Measurements from ENCODE around the gene TPK1. TPM values are rescaled to one million over a fixed set of nuclear protein-coding genes. Genes with fewer than 3 reads are reported as not detected.

TPK1 gene
- total RNA-seq, 1 donor from 2014 or later, result 5.6 TPM

DNA sequence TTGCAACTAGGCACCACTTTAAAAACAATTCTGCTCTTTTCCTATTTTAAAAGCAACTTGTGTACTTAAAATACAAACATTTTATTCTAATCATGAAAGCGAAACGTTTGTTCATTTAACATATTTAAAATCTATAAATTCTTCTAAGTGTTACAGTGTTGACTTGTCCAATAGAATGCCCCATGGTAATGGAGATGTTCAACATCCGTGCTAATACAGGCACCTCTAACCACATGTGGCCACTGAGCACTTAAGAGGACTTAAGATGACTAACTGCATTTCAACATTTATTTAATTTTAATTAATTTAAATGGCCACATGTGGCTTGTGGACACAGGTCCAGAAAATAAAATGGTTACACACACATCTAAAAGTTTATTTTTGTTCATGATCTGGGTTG is 115.1 kb downstream of the TPK1 start:
- DNase-seq, result no peak

DNA sequence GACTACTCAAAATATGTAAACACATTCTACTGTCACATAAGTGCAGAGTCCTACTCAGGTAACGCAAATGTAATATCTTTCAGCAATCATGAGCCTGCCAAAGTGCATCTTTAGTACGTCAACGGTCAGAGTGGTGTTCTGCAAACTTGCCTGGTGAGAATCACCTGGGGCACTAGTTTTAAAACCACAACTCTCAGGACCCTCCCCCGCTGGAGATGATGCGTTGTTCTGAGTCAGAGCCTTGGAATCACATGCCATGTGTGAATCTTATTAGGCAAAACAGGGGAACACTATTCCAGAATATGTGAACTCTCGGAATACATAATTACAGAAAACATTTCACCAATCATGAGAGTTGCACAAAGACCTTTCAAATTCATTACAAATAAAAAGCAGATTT is 115.7 kb downstream of the TPK1 start:
- DNase-seq, result no peak

DNA sequence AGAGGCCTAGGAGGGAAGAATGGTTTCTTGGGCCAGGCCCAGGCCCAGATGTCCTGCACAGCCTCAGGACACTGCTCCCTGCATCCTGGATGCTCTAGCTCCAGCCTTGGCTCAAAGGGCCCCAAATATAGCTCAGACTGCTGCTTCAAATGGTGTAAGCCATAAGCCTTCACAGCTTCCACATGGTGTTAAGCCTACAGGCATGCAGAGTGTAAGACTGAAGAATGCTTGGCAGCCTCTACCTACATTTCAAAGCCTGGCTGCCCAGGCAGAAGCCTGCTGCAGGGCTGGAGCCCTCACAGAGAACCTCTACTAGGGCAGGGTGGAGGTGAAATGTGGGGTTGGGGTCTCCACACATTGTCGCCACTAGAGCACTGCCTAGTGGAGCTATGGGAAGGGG is 118.1 kb downstream of the TPK1 start:
- DNase-seq, result no peak

DNA sequence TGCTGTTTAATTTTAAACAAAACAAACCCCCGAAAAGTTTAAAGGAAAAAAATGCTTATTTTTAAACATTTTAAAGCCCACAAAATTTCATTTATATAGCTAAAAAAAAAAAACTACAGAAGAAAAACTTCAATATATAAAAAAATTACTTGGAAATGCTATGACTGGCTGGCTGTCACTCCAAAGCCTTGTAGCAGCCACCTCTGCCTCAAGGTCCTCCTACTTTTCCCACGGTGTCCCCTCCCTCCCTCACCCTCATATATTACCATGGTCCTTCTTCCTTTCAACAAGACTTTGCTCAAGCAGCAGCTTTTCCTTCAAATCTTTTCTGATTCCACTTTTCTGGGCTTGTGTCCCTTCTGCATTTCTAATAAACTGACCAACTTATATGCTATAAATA is 122.0 kb downstream of the TPK1 start:
- no peak for DNase-seq

DNA sequence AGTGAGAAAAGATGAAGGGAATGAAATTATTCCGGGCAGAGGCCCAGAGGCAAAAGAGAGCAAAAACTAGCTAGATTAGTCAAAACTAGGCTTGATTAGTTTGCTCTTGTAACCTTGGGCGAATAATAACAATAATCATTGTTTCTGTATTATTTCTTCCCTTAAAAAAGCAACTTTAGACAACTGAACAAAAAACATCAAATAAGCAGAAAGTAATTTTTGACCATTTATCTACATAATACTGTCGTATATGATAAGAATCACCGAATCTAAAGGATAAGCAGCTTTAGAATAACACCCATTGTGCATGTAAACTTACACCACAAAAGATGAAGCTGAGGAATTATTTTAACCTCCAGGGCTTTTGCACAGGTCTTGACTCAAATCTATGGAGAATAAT is 125.1 kb downstream of the TPK1 start:
- DNase-seq, result no peak

DNA sequence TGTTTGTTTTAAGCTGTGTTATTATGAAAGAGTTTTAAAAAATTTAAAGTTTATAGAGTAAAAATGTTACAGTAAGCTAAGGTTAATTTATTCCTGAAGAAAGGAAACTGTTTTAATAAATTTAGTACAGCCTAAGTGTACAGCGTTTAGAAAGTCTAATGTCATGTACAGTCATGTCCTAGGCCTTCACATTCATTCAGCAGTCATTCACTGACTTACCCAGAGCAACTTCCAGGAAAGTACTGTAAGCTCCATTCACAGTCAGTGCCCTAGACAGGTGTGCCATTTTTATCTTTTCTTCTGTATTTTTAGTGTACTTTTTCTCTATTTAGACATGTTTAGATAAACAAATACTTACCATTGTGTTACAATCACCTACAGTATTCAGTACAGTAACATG is 126.8 kb downstream of the TPK1 start:
- no peak for DNase-seq

DNA sequence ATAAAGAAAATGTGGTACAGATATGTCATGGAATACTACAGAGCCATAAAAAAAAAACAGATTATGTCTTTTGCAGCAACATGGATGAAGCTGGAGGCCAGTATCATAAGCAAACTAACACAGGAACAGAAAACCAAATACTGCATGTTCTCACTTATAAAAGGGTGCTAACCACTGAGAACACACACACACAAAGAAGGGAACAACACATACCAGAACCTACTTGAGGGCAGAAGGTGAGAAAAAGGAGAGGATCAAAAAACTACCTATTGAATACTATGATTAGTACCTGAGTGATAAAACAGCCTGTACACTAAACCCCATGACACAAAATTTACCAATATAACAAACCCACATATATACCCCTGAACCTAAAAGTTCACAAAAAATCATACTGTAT is 144.6 kb downstream of the TPK1 start:
- DNase-seq, result no peak

DNA sequence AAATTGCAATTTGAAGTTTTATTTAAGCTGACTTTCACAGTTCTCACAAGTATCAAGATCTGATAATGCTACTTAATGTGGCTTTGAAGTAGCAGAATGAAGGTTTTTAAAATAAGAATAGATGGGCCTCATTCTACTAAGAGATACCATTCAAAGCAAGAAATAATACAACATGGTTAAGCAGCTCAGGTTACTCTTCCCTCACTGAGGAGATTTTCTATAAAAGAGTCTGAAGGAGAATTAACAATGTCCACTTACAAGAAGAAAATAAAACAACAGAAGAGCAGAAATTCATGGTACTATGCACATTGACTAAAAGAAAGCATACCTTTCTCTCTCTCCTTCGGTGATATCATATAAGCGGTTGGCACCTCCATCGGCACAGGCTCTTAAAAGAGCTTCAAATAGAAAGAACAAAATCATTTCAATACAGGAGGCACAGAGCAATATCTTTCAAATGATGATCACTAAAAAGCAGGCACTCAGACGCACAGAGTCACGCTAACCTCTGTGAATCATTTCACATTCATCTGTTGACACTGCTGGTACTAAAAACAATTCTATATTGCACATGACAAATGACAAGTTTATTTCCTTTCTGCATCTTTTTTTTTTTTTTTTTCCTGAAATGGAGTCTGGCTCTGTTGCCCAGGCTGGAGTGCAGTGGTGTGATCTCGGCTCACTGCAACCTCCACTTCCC is 153.1 kb downstream of the TPK1 start:
- no peak for DNase-seq

DNA sequence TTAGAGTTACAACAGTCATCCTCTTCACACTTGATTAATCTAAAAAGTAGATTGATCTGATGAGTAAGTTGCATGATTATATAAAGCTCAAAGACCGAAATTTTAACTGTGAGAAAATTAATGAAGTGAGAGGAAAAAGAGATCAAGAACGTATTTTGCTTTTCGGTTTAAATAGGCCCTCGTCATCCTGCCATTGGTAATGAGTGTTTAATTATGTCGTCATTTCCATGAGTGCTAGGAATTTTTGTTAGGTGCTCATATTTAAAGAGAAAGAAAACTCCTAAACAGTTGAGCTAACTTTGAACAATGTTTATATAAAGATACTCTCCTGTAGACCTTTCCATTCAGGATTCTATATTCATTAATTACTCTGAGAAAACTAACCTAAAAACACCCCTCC is 159.4 kb downstream of the TPK1 start:
- no peak for DNase-seq

DNA sequence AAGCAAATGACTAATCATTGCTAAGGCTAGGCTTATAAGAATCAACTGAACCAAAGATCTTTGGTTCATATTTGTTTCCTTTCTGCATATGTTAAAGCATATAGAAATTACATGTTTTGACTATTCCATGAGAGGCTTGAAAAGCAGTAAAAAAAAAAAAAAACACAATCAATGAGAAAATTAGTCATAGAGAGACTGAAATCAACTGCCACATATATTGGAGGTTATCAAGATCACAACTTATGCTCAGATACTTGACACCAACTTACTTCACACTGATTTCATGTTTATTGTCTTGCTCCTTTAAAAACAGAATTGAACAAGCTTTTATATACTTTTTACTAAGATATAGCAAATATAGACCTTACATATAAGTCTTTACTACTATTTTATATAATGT is 161.3 kb downstream of the TPK1 start:
- no peak for DNase-seq

DNA sequence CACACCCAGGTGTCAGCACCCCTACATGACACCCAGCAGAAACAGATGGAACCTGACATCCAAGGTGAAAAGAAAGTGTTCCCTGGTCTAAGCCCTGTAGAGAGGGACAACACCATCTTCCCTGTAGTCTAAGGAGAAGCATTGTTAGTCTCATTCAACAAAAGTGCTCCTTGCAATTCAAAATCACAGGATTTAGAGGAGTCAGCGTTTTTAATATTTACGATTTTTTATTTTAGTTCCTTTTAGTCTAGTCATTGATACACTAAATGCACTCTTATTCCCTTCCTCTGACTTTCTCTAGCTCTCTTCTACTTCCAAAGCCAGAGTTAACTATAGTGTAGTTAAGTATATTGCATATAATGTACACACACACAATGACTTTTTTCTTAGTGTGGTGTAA is 163.0 kb downstream of the TPK1 start:
- no peak for DNase-seq

DNA sequence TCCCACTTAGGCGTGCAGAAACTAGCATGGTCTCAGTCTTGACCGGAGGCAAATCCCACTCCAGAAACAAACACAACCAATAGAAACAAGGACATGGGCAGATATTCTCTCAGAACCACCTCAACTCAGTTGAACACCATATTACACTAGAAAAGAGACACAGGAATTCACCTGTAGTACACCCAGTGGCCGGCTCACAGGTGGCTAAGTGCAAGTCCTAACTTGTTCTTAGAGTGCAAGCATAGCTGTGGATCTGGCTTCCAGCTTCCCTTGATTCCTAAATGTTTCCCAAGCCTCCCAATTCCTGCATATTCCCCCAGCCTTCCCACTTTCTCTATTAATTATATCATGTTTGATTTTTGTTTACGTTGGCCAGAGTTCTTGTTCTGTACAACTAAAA is 164.4 kb downstream of the TPK1 start:
- DNase-seq, result no peak

DNA sequence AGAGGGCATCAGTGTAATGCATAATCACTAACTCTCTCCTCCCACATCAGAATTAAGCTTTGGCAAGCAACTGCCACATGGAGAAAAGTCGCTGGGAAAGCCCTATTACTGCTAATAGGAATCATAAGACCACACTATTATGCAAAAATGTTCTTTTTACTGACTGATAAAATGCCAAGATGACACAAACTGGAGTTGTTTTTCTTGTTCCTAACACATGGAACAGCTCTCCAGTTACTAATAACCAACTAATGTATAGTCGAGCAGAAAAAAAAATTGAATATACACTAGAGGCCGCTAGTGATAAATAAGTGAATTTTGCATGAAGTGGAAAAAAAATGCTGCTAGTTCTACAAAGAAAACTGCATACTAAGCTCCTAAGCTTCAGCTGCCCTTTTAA is 165.6 kb downstream of the TPK1 start:
- DNase-seq, result no peak

DNA sequence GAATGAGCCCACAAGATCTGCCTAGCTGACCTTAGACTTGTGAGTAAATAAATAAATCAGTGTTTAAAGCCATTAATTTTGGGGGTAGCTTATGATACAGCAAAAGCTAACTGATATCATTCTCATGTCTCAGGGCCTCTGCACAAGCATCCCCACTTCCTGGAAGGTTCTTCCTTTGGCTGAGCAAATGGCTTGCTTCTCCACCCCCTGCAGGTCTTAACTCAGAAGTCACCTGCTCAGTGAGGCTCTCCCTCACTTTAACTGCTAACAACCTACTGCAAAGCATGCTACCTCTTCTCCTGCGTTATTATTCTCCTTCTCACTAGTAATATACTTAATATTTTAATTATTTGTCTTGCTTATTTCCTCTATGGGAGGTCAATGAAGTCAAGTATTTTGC is 167.3 kb downstream of the TPK1 start:
- DNase-seq, result no peak

DNA sequence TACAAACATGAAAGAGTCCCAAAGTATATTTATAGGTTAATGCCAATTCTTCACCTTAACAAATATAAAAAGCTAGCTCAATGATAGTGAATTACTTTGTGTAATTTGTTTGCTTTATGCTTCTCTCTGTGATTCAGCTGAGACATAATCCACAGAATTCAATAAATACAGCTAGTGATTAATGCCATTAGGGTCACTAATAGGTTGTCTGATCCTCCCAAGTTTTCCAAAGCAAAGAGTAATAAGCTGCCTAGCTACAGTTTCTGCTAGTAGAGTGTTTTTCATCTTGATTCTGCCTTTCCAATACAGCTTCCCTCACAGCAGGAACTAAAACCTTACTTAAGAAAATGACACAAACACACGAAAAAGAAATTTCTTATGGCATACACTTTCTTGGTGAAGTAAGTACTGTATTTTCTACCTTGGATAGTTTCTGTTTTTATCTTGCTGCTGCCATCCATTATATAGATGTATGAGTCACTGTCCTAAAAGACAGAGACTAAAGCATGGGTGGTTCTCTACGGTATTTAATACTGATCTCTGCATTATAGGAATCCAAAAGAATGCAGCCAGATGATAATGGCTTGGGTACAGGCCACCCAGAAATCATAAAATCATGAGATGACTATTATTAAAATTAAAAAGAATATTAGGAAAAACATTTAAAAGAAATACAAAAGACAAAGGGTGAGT is 170.0 kb downstream of the TPK1 start:
- no peak for DNase-seq

DNA sequence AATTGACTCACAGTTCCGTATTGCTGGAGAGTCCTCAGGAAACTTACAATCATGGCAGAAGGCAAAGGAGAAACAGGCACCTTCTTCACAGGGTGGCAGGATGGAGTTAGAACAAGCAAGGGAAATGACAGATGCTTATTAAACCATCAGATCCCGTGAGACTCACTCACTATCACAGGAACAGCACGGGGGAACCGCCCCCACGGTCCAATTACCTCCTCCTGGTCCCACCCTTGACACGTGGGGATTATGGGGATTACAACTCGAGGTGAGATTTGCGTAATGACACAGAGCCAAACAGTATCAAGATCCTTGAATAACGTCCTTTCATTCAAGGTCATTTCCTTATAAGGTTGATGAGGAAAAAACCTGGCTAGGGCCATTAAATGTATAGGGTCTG is 176.6 kb downstream of the TPK1 start:
- DNase-seq, result no peak

DNA sequence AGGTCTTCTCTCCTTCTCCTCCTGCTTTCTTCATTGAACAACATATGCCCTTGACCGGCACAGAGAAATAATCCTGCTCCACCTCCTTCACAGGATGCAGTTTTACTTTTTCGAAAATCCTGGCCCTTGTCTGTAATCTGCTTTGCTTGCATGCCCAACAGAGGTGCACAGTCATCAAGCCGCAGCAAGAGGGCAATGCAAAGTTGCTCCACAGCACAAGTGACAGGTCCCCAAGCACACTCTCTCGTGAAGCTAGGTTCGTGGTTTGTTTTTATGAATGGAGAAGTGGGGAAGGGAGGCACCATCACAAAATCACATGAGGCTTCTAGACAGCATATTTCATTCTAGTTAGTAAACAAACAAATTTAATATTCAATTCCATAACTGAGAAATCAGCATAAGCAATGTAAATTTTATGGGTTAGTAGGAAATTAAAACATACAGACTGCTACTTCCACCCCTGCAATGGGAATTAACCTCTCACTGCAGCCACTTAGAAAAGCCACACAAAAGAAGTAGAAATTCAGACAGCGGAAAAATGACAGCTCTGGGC is 178.8 kb downstream of the TPK1 start:
- no peak for DNase-seq

DNA sequence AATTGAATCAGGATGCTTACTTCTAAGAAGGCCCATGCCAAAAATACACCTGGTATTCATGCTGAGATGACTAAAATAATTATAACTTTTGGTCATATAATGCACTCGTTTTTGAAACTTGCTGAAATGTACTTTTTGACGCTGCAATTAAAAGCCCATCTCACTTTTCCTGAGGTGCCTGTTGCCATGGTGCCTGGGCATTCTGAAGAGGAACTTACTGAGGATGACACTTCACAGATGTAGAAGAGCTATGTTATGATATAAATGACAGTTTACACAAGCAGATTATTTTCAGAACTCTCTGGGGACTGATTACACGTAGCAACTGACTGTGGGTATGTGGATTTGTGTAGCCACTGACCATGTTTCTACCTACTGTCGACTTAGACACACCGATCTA is 182.4 kb downstream of the TPK1 start:
- no peak for DNase-seq

DNA sequence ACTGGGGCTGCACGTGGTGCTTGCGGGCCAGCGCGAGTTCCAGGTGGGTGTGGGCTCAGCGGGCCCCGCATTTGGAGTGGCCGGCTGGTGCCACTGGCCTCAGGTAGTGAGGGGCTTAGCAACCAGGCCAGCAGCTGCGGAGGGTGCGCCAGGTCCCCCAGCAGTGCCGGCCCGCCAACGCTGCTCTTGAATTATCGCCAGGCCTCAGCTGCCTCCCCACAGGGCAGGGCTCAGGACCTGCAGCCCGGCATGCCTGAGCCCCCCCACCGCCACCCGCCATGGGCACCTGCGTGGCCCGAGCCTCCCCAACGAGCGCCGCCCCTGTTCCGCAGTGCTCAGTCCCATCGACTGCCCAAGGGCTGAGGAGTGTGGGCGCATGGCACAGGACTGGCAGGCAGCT is 185.4 kb downstream of the TPK1 start:
- DNase-seq, result no peak

DNA sequence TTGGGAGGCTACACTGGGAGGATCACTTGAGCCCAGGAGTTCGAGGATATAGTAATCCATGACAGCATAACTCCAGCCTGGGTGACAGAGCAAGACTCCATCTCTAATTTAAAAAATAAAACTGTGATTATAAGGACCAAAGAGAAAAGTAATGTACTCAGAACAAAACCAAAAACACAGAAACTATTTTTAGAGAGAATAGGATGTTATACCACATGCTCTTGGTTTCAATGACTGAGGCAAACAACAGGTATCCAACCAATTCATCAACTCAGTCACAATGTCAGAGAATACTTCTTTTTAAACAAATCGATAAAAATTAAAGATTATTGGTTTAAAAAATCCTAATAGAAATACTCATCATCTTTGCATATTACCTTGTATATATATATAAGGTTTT is 186.7 kb downstream of the TPK1 start:
- DNase-seq, result no peak

DNA sequence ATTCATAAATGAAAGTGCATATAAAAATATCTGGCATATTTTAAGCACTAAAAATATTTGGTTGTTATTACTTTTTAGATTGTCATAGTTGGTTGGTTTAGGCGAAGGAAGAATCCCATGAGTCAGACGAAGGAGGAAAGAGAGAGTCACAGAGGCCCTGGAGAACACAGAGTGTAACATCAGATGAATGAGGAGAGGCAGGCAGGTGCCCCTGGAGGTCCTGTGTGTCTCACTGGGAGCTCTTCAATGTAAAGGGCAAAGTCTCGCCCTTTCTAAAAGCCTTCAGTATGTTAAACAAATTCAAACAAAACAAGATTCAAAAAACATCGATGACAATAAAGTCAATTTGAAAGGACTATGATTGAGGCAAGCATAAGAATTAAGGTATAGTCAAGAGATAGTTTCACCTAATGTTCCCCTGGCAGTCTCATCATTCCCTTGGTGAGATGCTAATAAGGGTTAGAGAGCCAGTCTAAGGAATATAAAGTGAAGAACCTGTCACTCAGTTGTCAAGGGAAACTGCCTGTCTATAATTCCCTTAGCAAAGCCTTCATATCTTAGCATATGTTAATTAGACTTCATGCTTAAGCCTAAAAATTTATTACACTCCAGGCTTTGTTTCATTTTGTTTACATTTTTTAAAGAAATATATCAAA is 194.3 kb downstream of the TPK1 start:
- DNase-seq, result no peak

DNA sequence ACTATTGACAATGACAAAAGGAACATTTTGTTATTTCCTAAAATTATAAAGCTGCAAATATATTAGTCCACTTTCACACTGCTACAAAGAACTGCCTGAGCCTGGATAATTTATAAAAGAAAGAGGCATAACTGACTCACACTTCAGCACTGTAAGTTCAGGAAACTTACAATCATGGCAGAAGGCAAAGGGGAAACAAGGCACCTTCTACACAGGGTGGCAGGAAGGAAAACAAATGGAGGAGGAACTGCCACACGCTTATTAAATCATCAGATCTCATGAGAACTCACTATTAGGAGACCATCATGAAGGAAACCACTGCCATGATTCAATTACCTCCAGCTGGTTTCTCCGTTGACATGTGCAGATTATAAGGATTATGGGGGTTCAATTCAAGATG is 203.1 kb downstream of the TPK1 start:
- no peak for DNase-seq

DNA sequence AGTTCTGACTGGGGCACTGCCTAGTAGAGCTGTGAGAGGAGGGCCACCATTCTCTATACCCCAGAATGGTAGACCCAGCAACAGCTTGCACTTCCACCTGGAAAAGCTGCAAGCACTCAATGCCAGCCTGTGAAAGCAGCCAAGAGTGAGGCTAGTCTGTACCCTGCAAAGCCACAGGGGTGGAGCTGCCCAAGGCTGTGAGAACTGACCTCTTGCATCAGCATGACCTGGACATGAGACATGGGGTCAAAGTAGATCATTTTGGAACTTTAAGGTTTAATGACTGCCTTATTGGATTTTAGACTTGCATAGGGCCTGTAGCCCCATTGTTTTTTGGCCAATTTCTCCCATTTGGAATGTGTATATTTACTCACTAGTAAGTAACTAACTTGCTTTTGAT is 206.3 kb downstream of the TPK1 start:
- DNase-seq, result no peak

DNA sequence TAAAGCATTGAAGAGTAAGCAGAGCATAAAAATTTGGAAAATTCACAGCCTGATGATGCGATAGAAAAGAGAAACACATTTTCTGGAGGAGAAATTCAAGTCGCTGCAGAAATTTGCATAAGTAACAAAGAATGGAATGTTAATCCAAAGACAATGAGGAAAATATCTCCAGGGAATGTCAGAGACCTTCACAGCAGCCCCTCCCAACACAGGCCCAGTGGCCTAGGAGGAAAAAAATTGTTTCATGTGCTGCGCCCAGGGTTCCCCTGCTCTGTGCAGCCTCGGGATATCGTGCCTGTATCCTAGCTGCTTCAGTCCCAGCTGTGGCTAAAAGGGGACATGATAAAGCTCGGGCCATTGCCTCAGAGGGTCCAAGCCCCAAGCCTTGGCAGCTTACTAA is 206.8 kb downstream of the TPK1 start:
- DNase-seq, result no peak
